NOMO-1 treated with dmso at 0.1 percent for 144 hours (cell line): ENCODE measurements around the gene TBCD.
"Not testable (repeated sequence)": the region's sequence is repeated elsewhere in the genome, so short reads cannot be mapped to it uniquely, and the experiment has no call there.

Source experiments
- DNase-seq: peaks from one replicate; lab custom pipeline; 2025; ENCODE audit not compliant: unreplicated experiment; lab: John Stamatoyannopoulos, UW

Gene TBCD

DNA sequence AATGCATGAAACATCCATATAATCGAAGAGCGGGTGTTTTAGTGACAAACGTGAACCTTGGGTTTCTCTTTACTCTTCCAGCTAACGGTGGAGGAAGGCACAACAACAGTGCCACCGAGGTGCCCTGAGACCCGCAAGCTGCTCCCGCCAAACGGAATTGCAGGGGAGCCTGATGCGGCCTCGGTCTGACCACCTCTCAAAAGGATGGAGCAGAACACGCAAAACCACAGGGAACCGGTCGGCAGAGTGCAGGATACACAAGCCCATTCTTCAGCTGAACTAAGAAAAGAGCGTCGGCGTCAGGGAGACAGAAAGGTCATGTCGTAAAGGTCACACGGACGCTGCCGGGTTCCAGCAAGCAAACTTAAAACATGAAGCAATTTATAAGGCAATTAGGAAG is 197.5 kb downstream of the TBCD start:
- DNase-seq = no peak

DNA sequence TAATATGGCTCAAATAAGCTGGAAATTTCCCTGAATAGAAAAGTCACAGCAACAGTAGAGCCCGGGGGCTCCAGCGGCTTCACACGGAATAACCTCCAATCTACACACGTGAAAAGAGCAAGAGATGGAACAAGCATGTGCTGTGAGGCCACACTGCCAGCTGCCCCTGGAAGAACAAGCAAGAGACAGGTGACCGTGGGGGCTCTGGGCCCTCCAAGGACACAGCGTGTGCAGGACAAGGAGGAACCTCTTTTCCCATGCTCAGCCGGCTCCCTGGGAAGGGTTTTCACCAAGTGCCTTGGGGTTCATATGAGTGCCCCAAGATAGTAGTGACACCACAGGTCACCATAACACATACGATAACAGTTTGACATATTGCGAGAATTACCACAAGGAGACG is 198.1 kb downstream of the TBCD start:
- no peak for DNase-seq

DNA sequence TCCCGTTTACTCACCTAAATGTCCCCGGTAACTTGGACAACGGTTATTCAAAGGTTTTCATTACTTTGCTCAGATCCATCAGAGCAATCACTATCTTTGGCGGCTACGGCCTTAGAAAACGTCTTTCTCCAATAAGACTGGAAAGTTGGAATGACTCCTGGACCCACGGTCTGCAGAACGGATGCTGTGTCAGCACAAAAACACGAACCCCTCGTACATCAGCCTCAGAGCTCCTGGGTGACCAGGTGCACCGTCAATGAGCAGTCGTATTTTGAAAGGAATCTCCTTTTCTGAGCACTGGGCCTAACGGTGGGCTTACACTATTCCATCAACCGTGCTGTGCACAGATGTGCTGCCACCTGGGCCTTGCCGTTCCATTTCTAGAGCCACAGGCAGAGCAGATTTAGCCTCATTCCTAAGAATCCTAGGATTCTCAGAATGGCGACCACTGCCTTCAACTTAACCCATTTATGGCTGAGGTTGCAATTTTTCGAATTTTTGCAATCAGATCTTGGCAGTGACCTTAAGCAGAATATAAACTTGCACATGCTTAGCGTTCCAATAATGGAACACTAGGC is 198.7 kb downstream of the TBCD start:
- no peak for DNase-seq

DNA sequence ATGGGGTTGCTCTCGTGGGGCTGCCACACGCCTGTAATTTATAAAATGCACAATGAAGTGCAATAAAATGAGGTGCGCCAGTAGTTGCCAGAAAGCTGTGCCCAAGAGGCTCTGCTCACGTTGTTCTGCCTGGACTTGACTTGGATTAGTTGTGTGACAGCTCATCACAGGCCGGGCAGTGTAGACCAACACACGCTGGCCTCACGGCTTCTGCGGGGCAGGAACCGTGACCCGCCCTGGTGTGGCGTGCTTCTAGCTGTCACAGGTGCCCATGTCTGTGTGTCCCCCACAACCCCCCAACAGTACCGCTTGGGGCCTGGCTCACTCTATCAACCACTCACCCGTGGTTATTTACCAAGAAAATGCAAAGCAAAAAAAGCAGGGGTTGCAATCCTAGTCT is 200.2 kb downstream of the TBCD start:
- DNase-seq = no peak

DNA sequence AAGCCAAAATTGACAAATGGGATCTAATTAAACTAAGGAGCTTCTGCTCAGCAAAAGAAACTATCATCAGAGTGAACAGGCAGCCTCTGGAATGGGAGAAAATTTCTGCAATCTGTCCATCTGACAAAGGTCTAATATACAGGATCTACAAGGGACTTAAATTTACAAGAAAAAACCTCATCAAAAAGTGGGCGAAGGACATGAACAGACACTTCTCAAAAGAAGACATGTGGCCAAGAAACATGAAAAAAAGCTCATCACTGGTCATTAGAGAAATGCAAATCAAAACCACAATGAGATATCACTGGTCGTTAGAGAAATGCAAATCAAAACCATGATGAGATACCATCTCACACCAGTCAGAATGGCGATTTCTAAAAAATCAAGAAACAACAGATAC is 203.2 kb downstream of the TBCD start:
- DNase-seq = not testable (repeated sequence)

DNA sequence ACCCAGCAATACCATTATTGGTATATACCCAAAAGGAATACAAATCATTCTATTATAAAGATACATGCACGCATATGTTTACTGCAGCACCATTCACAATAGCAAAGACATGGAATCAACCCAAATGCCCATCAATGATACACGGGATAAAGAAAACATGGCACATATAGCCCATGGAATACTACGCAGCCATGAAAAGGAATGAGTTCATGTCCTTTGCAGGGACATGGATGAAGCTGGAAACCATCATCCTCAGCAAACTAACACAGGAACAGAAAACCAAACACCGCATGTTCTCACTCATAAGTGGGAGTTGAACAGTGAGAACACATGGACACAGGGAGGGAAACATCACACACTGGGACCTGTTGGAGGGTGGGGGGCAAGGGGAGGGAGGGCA is 203.8 kb downstream of the TBCD start:
- DNase-seq = not testable (repeated sequence)

DNA sequence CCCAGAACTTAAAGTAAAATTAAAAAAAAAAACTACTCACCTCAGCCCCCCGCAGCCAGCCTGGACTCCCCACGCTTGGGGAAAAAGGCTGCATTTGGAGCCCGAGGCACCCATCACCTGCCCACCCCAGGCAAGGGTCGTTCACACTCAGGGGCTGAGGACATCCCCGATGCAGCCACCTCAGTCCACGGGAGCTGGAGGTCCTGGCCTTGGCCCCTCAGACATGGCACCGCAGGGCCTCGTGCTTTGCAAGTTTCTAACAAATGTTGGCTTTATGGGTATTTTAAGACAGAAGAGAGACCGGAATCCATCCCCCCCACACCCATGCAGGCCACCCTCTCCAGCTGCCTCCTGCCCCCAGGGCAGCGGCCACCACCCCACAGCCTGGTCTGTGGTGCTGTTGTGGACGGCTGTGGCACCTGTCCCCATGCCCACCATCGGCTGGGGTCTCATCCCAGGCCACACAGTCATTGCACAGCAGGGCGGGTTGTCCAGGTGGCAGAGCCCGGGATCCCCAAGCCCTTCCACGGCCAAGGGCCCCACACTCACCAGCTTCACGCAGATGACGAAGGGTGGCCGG is 204.4 kb downstream of the TBCD start:
- no peak for DNase-seq

DNA sequence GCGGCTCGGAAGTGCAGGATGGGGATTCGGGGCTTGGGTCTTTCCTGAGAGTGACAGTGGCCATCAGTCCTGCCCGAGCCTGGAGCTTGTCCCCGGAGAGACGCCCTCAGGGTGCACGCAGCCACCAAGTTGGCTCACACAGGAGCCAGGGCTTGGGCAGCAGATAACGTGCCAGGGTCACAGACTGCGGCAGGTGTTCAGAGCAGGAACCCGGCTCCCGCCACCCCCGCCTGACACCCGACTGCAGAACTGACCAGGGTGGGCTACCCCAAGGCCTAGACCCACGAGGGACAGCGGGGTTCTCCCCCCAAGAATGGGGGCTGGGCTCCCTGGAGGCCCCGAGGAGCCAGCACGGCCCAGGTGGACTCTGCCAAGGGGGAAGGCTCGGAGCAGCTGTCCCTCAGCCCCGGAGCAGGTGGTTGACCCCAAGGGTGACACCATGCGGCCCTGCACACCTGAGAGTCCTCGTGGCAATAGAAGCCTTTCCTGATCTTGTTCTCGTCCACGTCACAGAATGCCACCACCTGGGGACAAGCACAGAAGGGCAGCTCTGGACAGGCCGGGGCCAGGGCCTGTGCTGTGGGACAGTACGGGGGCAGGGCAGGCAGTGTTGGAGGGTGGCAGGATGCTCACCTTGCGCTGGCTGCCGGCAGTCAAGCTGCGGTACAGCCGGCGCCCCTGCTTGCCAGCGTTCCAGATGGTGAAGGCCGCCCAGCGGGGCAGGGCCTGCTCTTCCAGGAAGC is 205.0 kb downstream of the TBCD start:
- no peak for DNase-seq

DNA sequence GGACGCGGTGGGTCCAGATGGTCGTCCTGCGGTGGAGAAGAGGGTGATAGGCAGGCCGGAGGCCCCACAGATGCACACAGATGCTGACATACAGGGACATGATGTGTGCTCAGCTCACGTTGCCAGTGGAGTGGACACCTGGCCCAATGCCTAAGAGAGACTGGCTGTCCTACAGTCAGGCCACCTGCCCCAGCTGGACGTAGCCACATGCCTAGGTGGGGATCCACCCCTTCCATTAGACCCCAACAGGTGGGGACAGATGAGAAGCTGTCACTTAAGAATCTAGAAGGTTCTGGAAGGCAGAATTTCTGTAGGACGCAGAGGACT is 205.6 kb downstream of the TBCD start:
- DNase-seq = no peak

DNA sequence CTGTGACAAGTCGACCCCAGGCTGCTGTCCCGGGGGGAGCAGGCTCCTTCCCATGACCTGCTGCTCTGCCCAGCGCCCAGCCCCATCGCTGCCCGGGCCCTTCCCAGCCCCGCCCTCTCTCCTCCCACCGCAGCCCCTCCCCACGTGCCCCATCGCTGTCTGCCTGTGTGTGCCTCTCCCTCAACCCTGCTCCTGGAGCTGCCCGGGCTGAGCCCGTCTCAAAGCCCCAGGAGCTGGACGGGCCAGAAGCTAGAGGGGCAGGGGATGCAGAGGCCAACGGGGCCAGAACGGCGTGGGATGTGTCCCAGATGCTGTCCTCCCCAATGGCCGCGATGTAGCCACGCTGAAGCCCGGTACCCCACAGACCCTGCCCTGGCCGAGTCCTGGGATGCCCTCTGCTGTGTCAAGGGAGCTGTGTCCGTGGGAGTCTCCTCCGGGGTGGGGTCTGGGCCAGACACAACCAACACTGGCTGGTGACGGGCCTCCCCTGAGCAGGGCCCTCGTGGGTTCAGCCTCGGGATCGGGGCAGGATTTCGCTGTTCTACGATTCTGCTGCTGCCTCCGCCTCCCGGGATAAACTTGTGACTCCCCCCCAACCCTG is 206.2 kb downstream of the TBCD start:
- no peak for DNase-seq

DNA sequence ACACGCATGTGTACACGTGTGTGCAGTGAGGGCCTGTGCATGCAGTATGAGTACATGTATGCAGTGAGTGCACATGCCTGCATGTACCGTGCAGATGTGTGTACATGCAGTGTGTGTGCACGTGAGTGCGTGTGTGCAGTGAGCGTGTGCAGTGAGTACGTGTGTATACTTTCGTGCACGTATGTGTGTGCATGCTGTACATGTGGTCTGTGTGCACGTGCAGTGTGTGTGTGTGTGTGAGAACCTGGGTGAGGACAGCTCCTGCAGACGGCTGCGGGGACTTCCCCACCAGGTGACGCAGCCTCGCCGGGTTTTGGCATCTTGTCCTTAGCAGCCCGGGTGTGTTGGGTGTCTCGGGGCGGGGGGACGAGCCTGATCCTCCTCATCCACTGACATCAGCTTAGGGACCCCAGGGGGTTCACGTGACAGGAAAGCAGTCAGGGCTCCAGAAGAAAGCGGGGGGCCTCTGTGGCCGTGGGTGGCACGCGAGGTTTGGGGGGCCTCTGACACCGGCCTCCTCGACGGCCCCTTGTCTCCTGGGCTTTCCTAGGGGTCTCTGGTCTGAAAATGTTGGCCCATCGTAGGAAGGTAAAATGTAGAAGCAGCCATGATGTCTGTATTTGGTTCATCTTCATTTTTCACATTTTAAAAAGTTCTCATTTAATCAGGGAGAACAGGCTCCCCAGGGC is 207.5 kb downstream of the TBCD start:
- no peak for DNase-seq

DNA sequence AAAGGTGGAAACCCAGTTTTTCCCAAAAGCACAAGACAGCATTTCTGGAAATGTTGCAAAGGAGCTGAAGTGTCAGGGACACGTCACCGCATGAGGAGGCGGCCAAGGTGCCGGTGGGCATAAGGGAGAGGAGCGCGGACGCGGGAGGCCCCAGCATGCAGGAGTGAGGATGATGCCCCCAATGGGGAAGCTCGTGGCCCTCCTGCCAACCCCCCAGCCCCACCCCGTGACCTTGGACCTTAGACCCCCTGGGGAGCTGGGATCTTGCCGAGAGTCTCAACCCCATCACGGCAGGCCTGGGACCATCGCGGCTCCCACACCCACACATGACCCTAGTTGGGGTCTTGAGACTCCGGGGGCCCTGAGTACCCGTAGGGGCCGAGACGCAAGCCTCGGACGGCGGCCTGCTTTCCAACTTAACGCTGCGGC is 208.1 kb downstream of the TBCD start:
- DNase-seq = no peak

DNA sequence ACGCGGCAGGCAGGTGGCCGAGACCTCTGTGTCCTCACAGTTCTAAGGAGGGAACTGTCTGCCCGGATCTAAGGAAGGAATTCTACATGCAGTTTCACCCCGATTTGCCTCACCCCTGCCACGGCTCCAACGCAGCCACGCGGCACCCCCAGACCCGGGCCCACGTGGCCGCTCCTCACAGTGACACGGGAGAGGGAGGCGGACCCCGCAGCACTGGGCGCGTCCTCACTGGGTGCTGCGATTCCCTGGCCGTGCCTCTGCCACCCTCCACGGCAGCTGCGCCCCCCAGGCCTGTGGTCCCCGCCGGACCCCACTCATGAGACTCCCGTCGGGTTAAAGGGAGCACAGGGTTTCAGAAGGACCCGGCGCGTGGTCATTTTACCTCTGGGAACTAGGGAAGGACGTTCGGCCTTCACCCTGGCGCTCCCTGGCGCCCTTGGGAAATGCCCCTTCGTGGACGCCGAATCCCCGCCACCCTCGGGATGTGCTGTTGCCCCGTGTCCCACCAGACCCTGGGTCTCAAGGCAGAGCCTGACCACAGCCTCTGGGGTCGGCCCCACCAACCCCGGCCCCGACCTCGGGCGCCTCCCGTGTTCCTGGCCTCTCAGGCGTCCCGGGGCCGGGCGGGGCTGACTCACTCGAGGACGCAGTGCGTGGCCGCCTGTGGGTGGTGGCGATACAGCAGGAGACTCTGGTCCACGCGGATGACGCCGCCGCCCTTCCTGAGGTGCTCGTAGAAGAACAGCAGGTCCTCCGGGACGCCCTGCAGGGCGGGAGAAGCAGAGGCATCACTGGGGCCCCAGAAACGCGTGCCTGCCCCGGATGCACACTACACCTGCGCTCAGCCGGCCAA is 208.8 kb downstream of the TBCD start:
- no peak for DNase-seq

DNA sequence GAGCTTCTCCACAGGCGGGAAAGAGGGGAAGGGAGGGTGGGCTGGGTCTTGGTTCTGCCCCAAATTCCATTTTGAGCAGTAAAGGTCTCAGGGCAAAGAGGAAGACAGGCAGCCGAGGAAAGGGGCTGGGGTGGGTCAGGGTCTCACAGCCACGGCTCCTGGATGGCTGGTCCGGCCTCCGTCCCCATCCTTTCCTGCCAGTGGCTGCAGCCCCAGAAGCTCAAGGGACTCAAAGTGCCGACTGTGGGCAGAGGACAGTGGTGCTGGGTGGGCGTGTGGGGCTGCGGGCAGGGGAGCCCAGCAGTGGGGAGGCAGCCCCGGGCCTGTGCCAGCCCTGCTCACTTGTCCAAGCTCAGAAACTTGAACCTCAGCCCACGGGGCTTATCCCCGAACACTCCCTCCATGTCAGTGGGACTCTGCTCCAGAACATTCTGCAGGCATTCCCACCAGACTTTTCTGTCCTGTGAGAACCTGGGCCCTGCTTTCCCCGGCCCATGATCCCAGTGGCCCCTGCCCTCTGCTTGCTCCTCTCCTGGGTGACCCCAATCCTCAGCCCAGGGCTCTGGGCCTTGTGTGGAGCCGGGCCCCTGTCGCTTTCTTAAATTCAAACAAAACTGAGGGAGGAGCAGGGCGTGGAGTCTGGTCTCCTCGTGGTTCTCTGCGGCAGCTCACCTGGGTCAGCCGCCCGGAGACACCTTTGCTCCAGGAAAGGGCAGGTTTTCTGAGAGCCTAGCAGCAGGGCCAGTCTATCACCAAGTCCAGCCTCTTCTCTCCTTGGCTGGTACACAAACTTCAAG is 209.7 kb downstream of the TBCD start:
- no peak for DNase-seq

DNA sequence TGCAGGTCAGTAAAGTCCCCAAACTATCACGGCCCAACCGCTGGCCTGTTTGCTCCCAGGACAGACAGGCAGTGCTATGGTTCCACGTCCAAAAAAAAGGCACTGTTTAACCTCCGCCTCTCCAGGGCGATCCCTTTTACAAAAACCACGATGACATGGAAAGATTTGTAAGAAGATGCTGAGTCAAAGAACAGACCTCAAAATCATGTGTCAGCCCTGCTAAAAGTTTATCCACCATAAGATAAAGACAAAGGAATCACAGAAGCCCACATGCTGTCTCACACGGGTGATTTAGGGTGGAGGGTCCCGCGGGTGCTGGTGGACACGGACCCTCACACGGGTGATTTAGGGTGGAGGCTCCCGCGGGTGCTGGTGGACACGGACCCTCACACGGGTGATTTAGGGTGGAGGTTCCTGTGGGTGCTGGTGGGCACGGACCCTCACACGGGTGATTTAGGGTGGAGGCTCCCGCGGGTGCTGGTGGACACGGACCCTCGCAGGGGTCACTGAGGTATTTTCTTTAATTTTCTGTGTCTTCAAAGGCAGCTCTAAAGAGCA is 210.4 kb downstream of the TBCD start:
- no peak for DNase-seq

DNA sequence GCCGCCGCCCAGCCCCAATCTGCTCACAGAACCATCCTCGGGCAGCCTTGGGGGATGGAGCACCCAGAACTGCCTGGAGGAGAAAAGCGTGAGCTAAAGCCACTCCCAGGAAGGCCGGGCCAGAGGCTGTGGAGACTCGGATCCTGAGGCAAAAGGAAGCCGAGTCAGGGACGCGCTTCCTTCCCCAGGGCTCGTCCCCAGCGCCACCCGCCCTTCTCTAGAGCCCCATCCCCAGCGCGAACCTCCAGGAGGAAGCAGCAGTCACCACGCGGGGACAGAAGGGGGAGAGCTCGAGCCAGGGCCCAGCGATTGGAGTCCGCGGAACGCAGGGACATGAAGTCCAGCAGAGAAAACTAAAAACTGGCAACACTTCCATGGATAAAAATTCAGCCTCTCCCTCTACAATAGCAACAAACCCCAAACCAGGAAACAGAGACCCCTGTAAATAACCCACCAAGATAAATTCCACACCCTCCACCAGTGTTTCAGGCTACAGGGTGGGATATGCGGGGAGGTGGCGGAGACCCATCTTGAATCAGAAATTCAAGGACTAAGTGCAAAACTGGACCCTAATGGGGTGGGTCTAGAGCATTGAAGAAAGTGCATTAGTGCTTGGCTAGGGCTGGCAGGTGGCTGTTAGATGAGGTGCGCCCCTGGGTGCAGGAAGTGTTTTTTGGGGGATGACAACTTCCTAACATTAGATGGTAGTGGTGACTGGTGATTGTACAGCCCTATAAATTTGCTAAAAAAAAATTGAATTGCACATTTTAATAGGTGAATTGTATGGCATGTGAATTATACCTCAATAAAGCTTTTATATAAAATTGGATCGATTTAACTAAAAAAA is 211.5 kb downstream of the TBCD start:
- DNase-seq = no peak

DNA sequence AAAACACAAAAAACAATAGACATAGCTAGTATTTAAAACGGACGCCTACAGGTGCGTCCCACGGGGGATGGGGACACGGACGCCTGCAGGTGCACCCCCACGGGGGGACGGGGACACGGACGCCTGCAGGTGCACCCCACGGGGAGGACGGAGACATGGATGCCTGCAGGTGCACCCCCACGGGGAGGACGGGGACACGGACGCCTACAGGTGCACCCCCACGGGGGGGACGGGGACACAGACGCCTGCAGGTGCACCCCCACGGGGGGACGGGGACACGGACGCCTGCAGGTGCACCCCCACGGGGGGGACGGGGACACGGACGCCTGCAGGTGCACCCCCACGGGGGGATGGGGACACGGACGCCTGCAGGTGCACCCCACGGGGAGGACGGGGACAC is 212.6 kb downstream of the TBCD start:
- not testable (repeated sequence) for DNase-seq

DNA sequence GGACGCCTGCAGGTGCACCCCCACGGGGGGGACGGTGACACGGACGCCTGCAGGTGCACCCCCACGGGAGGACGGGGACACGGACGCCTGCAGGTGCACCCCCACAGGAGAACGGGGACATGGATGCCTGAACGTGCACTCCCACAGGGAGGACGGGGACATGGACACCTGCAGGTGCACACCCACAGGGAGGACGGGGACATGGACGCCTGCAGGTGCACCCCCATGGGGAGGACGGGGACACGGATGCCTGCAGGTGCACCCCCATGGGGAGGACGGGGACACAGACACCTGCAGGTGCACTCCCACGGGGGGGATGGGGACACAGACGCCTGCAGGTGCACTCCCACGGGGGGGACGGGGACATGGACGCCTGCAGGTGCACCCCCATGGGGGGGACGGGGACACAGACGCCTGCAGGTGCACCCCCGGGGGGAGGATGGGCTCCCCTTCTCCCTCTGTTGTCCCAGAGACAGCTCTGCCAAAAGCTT is 213.0 kb downstream of the TBCD start:
- DNase-seq = no peak

DNA sequence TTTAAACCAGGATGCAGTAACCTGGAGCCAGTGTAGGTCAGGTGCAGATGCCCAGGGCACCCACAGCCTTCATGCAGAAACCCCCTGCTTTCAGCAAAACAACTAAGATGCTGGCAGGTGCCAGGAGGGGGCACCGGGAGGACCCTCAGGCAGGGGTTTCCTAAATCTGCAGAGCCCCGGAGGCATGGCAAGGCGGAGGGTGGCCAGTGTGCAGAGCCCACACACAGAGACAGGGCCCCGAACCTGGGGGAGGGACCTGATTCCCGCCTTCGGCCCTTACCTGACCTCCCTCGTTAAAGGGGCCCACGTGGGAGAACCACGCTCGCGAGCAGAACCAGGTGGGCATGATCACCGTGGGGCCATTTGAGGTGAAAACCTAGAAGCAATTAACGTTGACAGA is 213.5 kb downstream of the TBCD start:
- DNase-seq = no peak
